ENCODE measurements around the gene MON2.

The MON2 gene

DNA sequence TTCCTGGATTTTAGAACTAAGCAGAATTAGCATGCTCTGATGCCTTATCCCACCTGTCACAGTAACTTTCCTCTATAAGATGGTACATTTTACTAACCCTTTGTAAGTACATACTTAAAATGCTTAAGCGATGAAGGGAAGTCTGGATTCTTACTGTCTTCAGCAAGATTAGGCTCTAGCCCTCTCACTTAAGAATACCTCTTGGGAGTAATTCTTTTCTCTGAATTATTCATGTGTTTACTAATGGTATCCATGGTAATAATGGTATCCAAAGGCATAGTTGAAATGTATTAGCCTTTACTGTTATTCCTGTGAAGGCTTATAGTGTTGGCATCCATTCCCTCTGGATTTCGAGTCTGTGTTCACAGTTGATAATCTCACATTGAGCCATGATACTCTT lies 176.9 kb downstream of the MON2 start:
- H3K27ac ChIP-seq (ENCODE audit: low read length): no peak overlapping the region
- no peaks in the 10 kb centered on the region for H3K9me3 ChIP-seq (ENCODE audit: insufficient read depth, low read length, severe bottlenecking)
- no peaks in the 10 kb centered on the region for H3K27me3 ChIP-seq (ENCODE audit: insufficient read depth, low read length, poor library complexity)
- no peaks in the 10 kb centered on the region for H4K20me1 ChIP-seq (ENCODE audit: insufficient read depth, low read length)
- H3K9ac ChIP-seq (ENCODE audit: low read depth, low read length): no peak overlapping the region
- ATAC-seq (ENCODE audit: insufficient read depth, low read depth) (no peak), DNase-seq (no peak)
- TF ChIP-seq EZH2 (IDR thresholded peaks at IDR 0.05; ENCODE audit: borderline replicate concordance, low read depth, low read length, severe bottlenecking): no peak
- TF ChIP-seq, protein P1, sequence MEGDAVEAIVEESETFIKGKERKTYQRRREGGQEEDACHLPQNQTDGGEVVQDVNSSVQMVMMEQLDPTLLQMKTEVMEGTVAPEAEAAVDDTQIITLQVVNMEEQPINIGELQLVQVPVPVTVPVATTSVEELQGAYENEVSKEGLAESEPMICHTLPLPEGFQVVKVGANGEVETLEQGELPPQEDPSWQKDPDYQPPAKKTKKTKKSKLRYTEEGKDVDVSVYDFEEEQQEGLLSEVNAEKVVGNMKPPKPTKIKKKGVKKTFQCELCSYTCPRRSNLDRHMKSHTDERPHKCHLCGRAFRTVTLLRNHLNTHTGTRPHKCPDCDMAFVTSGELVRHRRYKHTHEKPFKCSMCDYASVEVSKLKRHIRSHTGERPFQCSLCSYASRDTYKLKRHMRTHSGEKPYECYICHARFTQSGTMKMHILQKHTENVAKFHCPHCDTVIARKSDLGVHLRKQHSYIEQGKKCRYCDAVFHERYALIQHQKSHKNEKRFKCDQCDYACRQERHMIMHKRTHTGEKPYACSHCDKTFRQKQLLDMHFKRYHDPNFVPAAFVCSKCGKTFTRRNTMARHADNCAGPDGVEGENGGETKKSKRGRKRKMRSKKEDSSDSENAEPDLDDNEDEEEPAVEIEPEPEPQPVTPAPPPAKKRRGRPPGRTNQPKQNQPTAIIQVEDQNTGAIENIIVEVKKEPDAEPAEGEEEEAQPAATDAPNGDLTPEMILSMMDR (IDR thresholded peaks at IDR 0.05; ENCODE audit: borderline replicate concordance, extremely low read depth, low read length, poor library complexity, severe bottlenecking): no peak
- no peaks in the 10 kb centered on the region for H3K36me3 ChIP-seq (ENCODE audit: insufficient read depth, low read length)
- peaks cover 16% of the 10 kb centered on the region for H3K4me1 ChIP-seq (ENCODE audit: insufficient read depth, low read length)
- no peaks in the 10 kb centered on the region for H3K79me2 ChIP-seq (ENCODE audit: insufficient read depth, low read length)
- no peak overlapping the region for H3K4me3 ChIP-seq (ENCODE audit: low read depth in 1 of 2, low read length in 2 of 2)
- no peak overlapping the region for H2AFZ ChIP-seq (ENCODE audit: low read depth, low read length)
- no peak overlapping the region for H3K4me2 ChIP-seq (ENCODE audit: insufficient read depth, low read length)

DNA sequence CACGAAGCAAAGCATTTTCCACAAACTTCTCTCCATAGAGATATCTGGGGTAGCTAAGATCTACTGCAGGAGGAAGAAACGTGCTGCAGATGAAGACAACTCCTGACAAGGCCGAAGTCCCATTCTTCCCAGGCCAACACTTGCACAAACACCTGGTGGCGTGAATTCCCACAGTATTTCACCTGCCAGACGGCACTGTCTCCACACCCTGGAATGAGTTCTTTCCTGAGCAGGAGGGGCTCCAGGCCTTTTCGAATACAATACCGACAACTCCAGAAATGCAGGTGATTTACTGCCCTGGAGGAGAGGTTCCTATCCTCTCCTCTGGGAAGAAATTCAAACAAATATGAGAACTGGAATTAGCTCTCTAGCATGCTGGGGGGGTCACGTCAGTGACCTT lies 179.9 kb downstream of the MON2 start:
- H3K4me1 ChIP-seq (ENCODE audit: insufficient read depth, low read length): peaks cover under 1% of the 10 kb centered on the region; the same call in 1 of the 2 replicates
- no peak for TF ChIP-seq EZH2 (IDR thresholded peaks at IDR 0.05; ENCODE audit: borderline replicate concordance, low read depth, low read length, severe bottlenecking)
- TF ChIP-seq, protein P1 (IDR thresholded peaks at IDR 0.05; ENCODE audit: borderline replicate concordance, extremely low read depth, low read length, poor library complexity, severe bottlenecking): no peak
- H3K79me2 ChIP-seq (ENCODE audit: insufficient read depth, low read length): no peaks in the 10 kb centered on the region
- H3K27me3 ChIP-seq (ENCODE audit: insufficient read depth, low read length, poor library complexity): no peaks in the 10 kb centered on the region
- DNase-seq (no peak), ATAC-seq (ENCODE audit: insufficient read depth, low read depth) (no peak)
- no peak overlapping the region for H3K9ac ChIP-seq (ENCODE audit: low read depth, low read length)
- no peaks in the 10 kb centered on the region for H3K9me3 ChIP-seq (ENCODE audit: insufficient read depth, low read length, severe bottlenecking)
- H2AFZ ChIP-seq (ENCODE audit: low read depth, low read length): no peak overlapping the region
- no peak overlapping the region for H3K27ac ChIP-seq (ENCODE audit: low read length)
- H3K4me3 ChIP-seq (ENCODE audit: low read depth in 1 of 2, low read length in 2 of 2): no peak overlapping the region
- no peak overlapping the region for H3K4me2 ChIP-seq (ENCODE audit: insufficient read depth, low read length)
- H4K20me1 ChIP-seq (ENCODE audit: insufficient read depth, low read length): no peaks in the 10 kb centered on the region
- H3K36me3 ChIP-seq (ENCODE audit: insufficient read depth, low read length): no peaks in the 10 kb centered on the region

DNA sequence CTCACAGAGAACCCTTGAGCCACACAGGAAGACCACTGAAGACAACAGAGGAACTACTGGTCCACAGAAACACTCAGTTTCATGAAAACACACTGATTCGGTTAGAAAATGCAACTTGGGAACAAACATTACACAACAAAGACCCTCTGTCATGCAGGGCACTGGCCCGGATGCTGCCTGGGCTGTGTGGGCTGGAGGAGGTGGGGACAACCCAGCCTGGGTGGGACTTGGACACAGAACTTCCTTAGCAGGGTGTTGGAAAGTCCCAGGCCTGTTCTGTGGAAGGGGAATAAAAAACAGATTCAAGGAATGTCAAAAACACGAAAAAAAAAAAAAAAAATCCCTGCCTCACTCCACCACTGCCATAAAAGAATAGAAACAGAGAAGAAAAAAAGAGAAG lies 181.0 kb downstream of the MON2 start:
- no peaks in the 10 kb centered on the region for H3K79me2 ChIP-seq (ENCODE audit: insufficient read depth, low read length)
- TF ChIP-seq, protein P1 (IDR thresholded peaks at IDR 0.05; ENCODE audit: borderline replicate concordance, extremely low read depth, low read length, poor library complexity, severe bottlenecking): no peak
- no peak for TF ChIP-seq EZH2 (IDR thresholded peaks at IDR 0.05; ENCODE audit: borderline replicate concordance, low read depth, low read length, severe bottlenecking)
- no peaks in the 10 kb centered on the region for H3K27me3 ChIP-seq (ENCODE audit: insufficient read depth, low read length, poor library complexity)
- H3K9me3 ChIP-seq (ENCODE audit: insufficient read depth, low read length, severe bottlenecking): no peaks in the 10 kb centered on the region
- DNase-seq (no peak), ATAC-seq (ENCODE audit: insufficient read depth, low read depth) (no peak)
- no peak overlapping the region for H2AFZ ChIP-seq (ENCODE audit: low read depth, low read length)
- H3K36me3 ChIP-seq (ENCODE audit: insufficient read depth, low read length): no peaks in the 10 kb centered on the region
- no peak overlapping the region for H3K9ac ChIP-seq (ENCODE audit: low read depth, low read length)
- no peak overlapping the region for H3K4me2 ChIP-seq (ENCODE audit: insufficient read depth, low read length)
- no peaks in the 10 kb centered on the region for H4K20me1 ChIP-seq (ENCODE audit: insufficient read depth, low read length)
- no peak overlapping the region for H3K4me3 ChIP-seq (ENCODE audit: low read depth in 1 of 2, low read length in 2 of 2)
- H3K27ac ChIP-seq (ENCODE audit: low read length): no peak overlapping the region
- H3K4me1 ChIP-seq (ENCODE audit: insufficient read depth, low read length): no peaks in the 10 kb centered on the region
